Suprapubic skin (tissue), 3 donors: ENCODE measurements around the gene ZCCHC24.

ENCODE experiments used
- CTCF ChIP-seq, 2 donors: fragments of 200-600 bp in 1 of 2; fragments of 450-650 bp in 1 of 2; sonication (generic) in 1 of 2; IDR thresholded peaks; one replicate each; pipeline ENCODE4 v1.5.1; 2016 to 2019; ENCODE audit warnings: antibody characterized with exemption in 2 of 2, mild to moderate bottlenecking in 1 of 2, moderate library complexity in 1 of 2
- EP300 ChIP-seq: sonication (generic); formaldehyde crosslinking; IDR thresholded peaks from one replicate; pipeline ENCODE4 v1.6.1; 2017; ENCODE audit warnings: antibody characterized with exemption

- TF ChIP-seq EP300: no peak
- TF ChIP-seq CTCF (IDR thresholded peaks at IDR 0.05): no peak
These were observed 110.3 kb downstream of the ZCCHC24 start for GRCh38 chr10:79335094-79335469.
